ENCODE measurements around the gene EXOG. TPM values are rescaled to one million over a fixed set of nuclear protein-coding genes. Genes with fewer than 3 reads are reported as not detected.

EXOG gene
- polyA plus RNA-seq, 1 donor (not counting 4 experiments of a cell fraction or from before 2014, with no cell fraction given) = 10.3 TPM

- Histone ChIP-seq H3K4me2 (ENCODE audit: control insufficient read depth, extremely low read depth, insufficient read depth, low read depth, low read length) (no peak overlapping the region), H3K4me1 (ENCODE audit: control insufficient read depth, extremely low read depth, insufficient read depth, low read length) (peaks cover 9% of the 10 kb centered on the region), H3K27me3 (ENCODE audit: control insufficient read depth, extremely low read depth, insufficient read depth, low read length) (no peaks in the 10 kb centered on the region), H3K36me3 (ENCODE audit: control insufficient read depth in 2 of 2, extremely low read depth in 1 of 2, insufficient read depth in 2 of 2, low read length in 2 of 2) (peaks cover 3 to 4% of the 10 kb centered on the region in 2 experiments), H3K27ac (ENCODE audit: control insufficient read depth, insufficient read depth, low read length) (no peak overlapping the region), H2AFZ (ENCODE audit: control insufficient read depth, low read length) (no peak overlapping the region), H3K9ac (ENCODE audit: control insufficient read depth, extremely low read depth, insufficient read depth, low read length) (no peak overlapping the region), H3K9me1 (ENCODE audit: control insufficient read depth, extremely low read depth, insufficient read depth, low read length) (no peaks in the 10 kb centered on the region), H3K4me3 (ENCODE audit: control insufficient read depth in 2 of 3, extremely low read depth in 1 of 3, insufficient read depth in 2 of 3, low read depth in 1 of 3, low read length in 3 of 3) (no peak overlapping the region), H3K9me3 (ENCODE audit: control insufficient read depth, low read depth, low read length) (no peaks in the 10 kb centered on the region), H3K79me2 (ENCODE audit: control insufficient read depth, insufficient read depth, low read length) (no peaks in the 10 kb centered on the region), H4K20me1 (ENCODE audit: control insufficient read depth, extremely low read depth, insufficient read depth, low read length) (no peaks in the 10 kb centered on the region)
- no peak for FAIRE-seq
- TF ChIP-seq EZH2 (IDR thresholded peaks at IDR 0.05; ENCODE audit: low read length) = no peak
- no peak for DNase-seq (ENCODE audit: low read depth, low spot score)
- dilution Hi-C loops (cut with MboI; ENCODE audit: extremely low pct_ligation_motif_present, low sequenced_read_pairs) = loop anchor here (10.0 kb wide), 1 partner anchor 138 kb away; no protein-coding TSS in a partner anchor
Observed at GRCh38 chr3:38516669-38517068, 20.5 kb downstream of the EXOG start.

GRCh38 chr3:38519000-38519399 is 22.9 kb downstream of the EXOG start:
- Histone ChIP-seq H3K4me3 (ENCODE audit: control insufficient read depth in 2 of 3, extremely low read depth in 1 of 3, insufficient read depth in 2 of 3, low read depth in 1 of 3, low read length in 3 of 3) (no peak overlapping the region), H3K79me2 (ENCODE audit: control insufficient read depth, insufficient read depth, low read length) (no peaks in the 10 kb centered on the region), H2AFZ (ENCODE audit: control insufficient read depth, low read length) (no peak overlapping the region), H3K36me3 (ENCODE audit: control insufficient read depth in 2 of 2, extremely low read depth in 1 of 2, insufficient read depth in 2 of 2, low read length in 2 of 2) (peaks cover 1 to 3% of the 10 kb centered on the region in 2 experiments), H4K20me1 (ENCODE audit: control insufficient read depth, extremely low read depth, insufficient read depth, low read length) (no peaks in the 10 kb centered on the region), H3K27me3 (ENCODE audit: control insufficient read depth, extremely low read depth, insufficient read depth, low read length) (no peaks in the 10 kb centered on the region), H3K27ac (ENCODE audit: control insufficient read depth, insufficient read depth, low read length) (no peak overlapping the region), H3K9me3 (ENCODE audit: control insufficient read depth, low read depth, low read length) (no peaks in the 10 kb centered on the region), H3K4me2 (ENCODE audit: control insufficient read depth, extremely low read depth, insufficient read depth, low read depth, low read length) (no peak overlapping the region), H3K9me1 (ENCODE audit: control insufficient read depth, extremely low read depth, insufficient read depth, low read length) (no peaks in the 10 kb centered on the region), H3K9ac (ENCODE audit: control insufficient read depth, extremely low read depth, insufficient read depth, low read length) (no peak overlapping the region), H3K4me1 (ENCODE audit: control insufficient read depth, extremely low read depth, insufficient read depth, low read length) (peaks cover 9% of the 10 kb centered on the region)
- TF ChIP-seq EZH2 (IDR thresholded peaks at IDR 0.05; ENCODE audit: low read length) (no peak), CTCF (optimal IDR thresholded peaks at IDR 0.05 in 1 of 3, IDR thresholded peaks at IDR 0.05 in 1 of 3, conservative IDR thresholded peaks at IDR 0.05 in 1 of 3; ENCODE audit: extremely low read depth in 1 of 3, insufficient read depth in 2 of 3, low read length in 3 of 3) (no peak)
- dilution Hi-C loops (cut with MboI; ENCODE audit: extremely low pct_ligation_motif_present, low sequenced_read_pairs) = loop anchor here (10.0 kb wide), 1 partner anchor 136 kb away; no protein-coding TSS in a partner anchor
- DNase-seq (ENCODE audit: low read depth, low spot score) (no peak), FAIRE-seq (no peak)

- DNase-seq (ENCODE audit: low read depth, low spot score) (no peak), FAIRE-seq (no peak)
- no peak overlapping the region for H2AFZ ChIP-seq (ENCODE audit: control insufficient read depth, low read length)
- H3K79me2 ChIP-seq (ENCODE audit: control insufficient read depth, insufficient read depth, low read length) = no peaks in the 10 kb centered on the region
- no peak overlapping the region for H3K4me3 ChIP-seq (ENCODE audit: control insufficient read depth in 2 of 3, extremely low read depth in 1 of 3, insufficient read depth in 2 of 3, low read depth in 1 of 3, low read length in 3 of 3)
- H3K27me3 ChIP-seq (ENCODE audit: control insufficient read depth, extremely low read depth, insufficient read depth, low read length) = no peaks in the 10 kb centered on the region
- H3K9me1 ChIP-seq (ENCODE audit: control insufficient read depth, extremely low read depth, insufficient read depth, low read length) = no peaks in the 10 kb centered on the region
- H3K36me3 ChIP-seq (ENCODE audit: control insufficient read depth in 2 of 2, extremely low read depth in 1 of 2, insufficient read depth in 2 of 2, low read length in 2 of 2) = peaks cover 0 to 3% of the 10 kb centered on the region in 2 experiments
- no peak overlapping the region for H3K9ac ChIP-seq (ENCODE audit: control insufficient read depth, extremely low read depth, insufficient read depth, low read length)
- H3K9me3 ChIP-seq (ENCODE audit: control insufficient read depth, low read depth, low read length) = no peaks in the 10 kb centered on the region
- peaks cover 9% of the 10 kb centered on the region for H3K4me1 ChIP-seq (ENCODE audit: control insufficient read depth, extremely low read depth, insufficient read depth, low read length)
- no peak overlapping the region for H3K4me2 ChIP-seq (ENCODE audit: control insufficient read depth, extremely low read depth, insufficient read depth, low read depth, low read length)
- H3K27ac ChIP-seq (ENCODE audit: control insufficient read depth, insufficient read depth, low read length) = no peak overlapping the region
- H4K20me1 ChIP-seq (ENCODE audit: control insufficient read depth, extremely low read depth, insufficient read depth, low read length) = no peaks in the 10 kb centered on the region
- no peak for TF ChIP-seq EZH2 (IDR thresholded peaks at IDR 0.05; ENCODE audit: low read length)
- TF ChIP-seq CTCF (optimal IDR thresholded peaks at IDR 0.05 in 1 of 3, IDR thresholded peaks at IDR 0.05 in 1 of 3, conservative IDR thresholded peaks at IDR 0.05 in 1 of 3; ENCODE audit: extremely low read depth in 1 of 3, insufficient read depth in 2 of 3, low read length in 3 of 3) = no peak
- dilution Hi-C loops (cut with MboI; ENCODE audit: extremely low pct_ligation_motif_present, low sequenced_read_pairs) = loop anchor here (10.0 kb wide), 1 partner anchor 135 kb away; no protein-coding TSS in a partner anchor
Observed at GRCh38 chr3:38519651-38520050, 23.5 kb downstream of the EXOG start.
